Caco-2 (cell line): ENCODE results near the gene TRIM9. TPM values are rescaled to one million over a fixed set of nuclear protein-coding genes. Genes with fewer than 3 reads are reported as not detected.

Source experiments
- BruUV-seq: library from RNA; stranded (reverse); fragments of 400-500 nt; replicated peaks from 2 replicates; lab custom pipeline; 2021; lab: Mats Ljungman, UMichigan
- CTCF ChIA-PET: fragments of 300-600 bp; sonication (Branson Sonifier 250); formaldehyde crosslinking; loops from one replicate; lab custom pipeline; 2022; ENCODE audit warnings: antibody characterized with exemption; lab: Charles Lee
- POLR2A ChIA-PET: fragments of 300-600 bp; sonication (Branson Sonifier 250); formaldehyde crosslinking; loops from one replicate; lab custom pipeline; 2022; ENCODE audit warnings: antibody characterized with exemption; lab: Charles Lee
- DNase-seq, 2 experiments: peaks; one replicate each; pipeline versions ENCODE4 v3.0.0 to v3.0.0-alpha.2; 2020 to 2022
- H3K27me3 ChIP-seq: replicated peaks from 2 replicates; pipeline ENCODE4 v1.6.0; 2011; ENCODE audit warnings: low read length; ENCODE audit not compliant: control insufficient read depth, insufficient read depth
- H3K36me3 ChIP-seq: 2 replicates; pipeline ENCODE4 v1.5.1; 2011; ENCODE audit warnings: low read length; ENCODE audit not compliant: control insufficient read depth, insufficient read depth
- H3K4me1 ChIP-seq: fragments of 250-450 bp; sonication (Bioruptor Pico); 2 replicates; pipeline ENCODE4 v1.5.1; 2020; ENCODE audit warnings: mild to moderate bottlenecking
- H3K4me3 ChIP-seq: 2 replicates; pipeline ENCODE4 v1.5.1; 2011; ENCODE audit warnings: low read depth, mild to moderate bottlenecking, control low read depth, low read length
- H3K9me3 ChIP-seq: fragments of 250-450 bp; sonication (Bioruptor Pico); 2 replicates; pipeline ENCODE4 v1.5.1; 2020; ENCODE audit warnings: mild to moderate bottlenecking, moderate library complexity
- H3K27ac Mint-ChIP-seq: one replicate; pipeline ENCODE4 v1.8.0; 2022; ENCODE audit warnings: mixed read lengths; ENCODE audit not compliant: unreplicated experiment
- H3K27me3 Mint-ChIP-seq: one replicate; pipeline ENCODE4 v1.8.0; 2022; ENCODE audit warnings: mixed read lengths; ENCODE audit not compliant: insufficient read depth, unreplicated experiment
- H3K36me3 Mint-ChIP-seq: one replicate; pipeline ENCODE4 v1.8.0; 2022; ENCODE audit warnings: mild to moderate bottlenecking, mixed read lengths; ENCODE audit not compliant: insufficient read depth, unreplicated experiment
- H3K4me1 Mint-ChIP-seq: one replicate; pipeline ENCODE4 v1.8.0; 2022; ENCODE audit warnings: low read depth, mixed read lengths; ENCODE audit not compliant: unreplicated experiment
- H3K4me3 Mint-ChIP-seq: one replicate; pipeline ENCODE4 v1.8.0; 2022; ENCODE audit warnings: mild to moderate bottlenecking, moderate library complexity, mixed read lengths; ENCODE audit not compliant: unreplicated experiment
- H3K9me3 Mint-ChIP-seq: one replicate; pipeline ENCODE4 v1.8.0; 2022; ENCODE audit warnings: mixed read lengths; ENCODE audit not compliant: unreplicated experiment
- CTCF ChIP-seq, 2 experiments: fragments of 200-600 bp in 1 of 2; IDR thresholded peaks; 1 replicate in 1 of 2; 2 replicates in 1 of 2; pipeline versions ENCODE4 v1.5.1 to v1.8.0; 2011 to 2022; ENCODE audit warnings: antibody characterized with exemption in 1 of 2, control low read depth in 1 of 2, inconsistent platforms in 1 of 2, low read depth in 1 of 2, low read length in 1 of 2, mild to moderate bottlenecking in 1 of 2, moderate library complexity in 1 of 2; ENCODE audit not compliant: insufficient read depth in 1 of 2, severe bottlenecking in 1 of 2, unreplicated experiment in 1 of 2
- intact Hi-C: fragments of 100-400 bp; cut with micrococcal nuclease; formaldehyde crosslinking; loops from one replicate; pipeline ENCODE4 v1.10.0; 2022; ENCODE audit not compliant: unreplicated experiment
- total RNA-seq: library from RNA; stranded (reverse); gene quantifications from 2 replicates; pipeline ENCODE4 v1.2.3, GENCODE V29; 2022

Gene TRIM9
- total RNA-seq, 1 experiment from 2014 or later: 2.7 TPM

GRCh38 chr14:51056421-51056820 is 38.5 kb downstream of the TRIM9 start:
- BruUV-seq: no TSS peak
- no peak overlapping the region for H3K4me3 Mint-ChIP-seq
- H3K27ac Mint-ChIP-seq: no peak overlapping the region
- H3K27me3 Mint-ChIP-seq: no peaks in the 10 kb centered on the region
- no peak for DNase-seq
- Histone ChIP-seq H3K4me1 (no peaks in the 10 kb centered on the region), H3K4me3 (no peak overlapping the region), H3K9me3 (no peaks in the 10 kb centered on the region), H3K36me3 (no peaks in the 10 kb centered on the region), H3K27me3 (no peaks in the 10 kb centered on the region)
- H3K9me3 Mint-ChIP-seq: no peaks in the 10 kb centered on the region
- ChIA-PET CTCF (no interaction called here), POLR2A (no interaction called here)
- intact Hi-C loops: no loop called here
- no peak for TF ChIP-seq CTCF (IDR thresholded peaks at IDR 0.05; ENCODE audit: insufficient read depth in 1 of 2, low read depth in 1 of 2, low read length in 1 of 2, severe bottlenecking in 1 of 2, unreplicated experiment in 1 of 2)
- no peaks in the 10 kb centered on the region for H3K4me1 Mint-ChIP-seq
- no peaks in the 10 kb centered on the region for H3K36me3 Mint-ChIP-seq

GRCh38 chr14:51053157-51053556 is 41.7 kb downstream of the TRIM9 start:
- H3K36me3 Mint-ChIP-seq: no peaks in the 10 kb centered on the region
- intact Hi-C loops: no loop called here
- no peak for TF ChIP-seq CTCF (IDR thresholded peaks at IDR 0.05; ENCODE audit: insufficient read depth in 1 of 2, low read depth in 1 of 2, low read length in 1 of 2, severe bottlenecking in 1 of 2, unreplicated experiment in 1 of 2)
- ChIA-PET CTCF (no interaction called here), POLR2A (no interaction called here)
- H3K4me1 ChIP-seq: no peaks in the 10 kb centered on the region
- H3K4me3 ChIP-seq: no peak overlapping the region
- no peaks in the 10 kb centered on the region for H3K9me3 ChIP-seq
- H3K4me1 Mint-ChIP-seq: no peaks in the 10 kb centered on the region
- BruUV-seq: no TSS peak
- no peak overlapping the region for H3K4me3 Mint-ChIP-seq
- no peaks in the 10 kb centered on the region for H3K27me3 ChIP-seq
- no peak for DNase-seq
- H3K36me3 ChIP-seq: no peaks in the 10 kb centered on the region
- H3K9me3 Mint-ChIP-seq: no peaks in the 10 kb centered on the region
- H3K27me3 Mint-ChIP-seq: no peaks in the 10 kb centered on the region
- H3K27ac Mint-ChIP-seq: no peak overlapping the region

GRCh38 chr14:51044961-51045360 is 49.9 kb downstream of the TRIM9 start:
- peaks cover 7% of the 10 kb centered on the region for H3K4me1 Mint-ChIP-seq
- ChIA-PET CTCF (no interaction called here), POLR2A (no interaction called here)
- TF ChIP-seq CTCF (IDR thresholded peaks at IDR 0.05; ENCODE audit: insufficient read depth in 1 of 2, low read depth in 1 of 2, low read length in 1 of 2, severe bottlenecking in 1 of 2, unreplicated experiment in 1 of 2): no peak
- Histone ChIP-seq H3K27me3 (no peaks in the 10 kb centered on the region), H3K9me3 (no peaks in the 10 kb centered on the region), H3K36me3 (no peaks in the 10 kb centered on the region), H3K4me3 (no peak overlapping the region), H3K4me1 (peaks cover 5% of the 10 kb centered on the region; the same call in 1 of the 2 replicates)
- H3K9me3 Mint-ChIP-seq: no peaks in the 10 kb centered on the region
- intact Hi-C loops: no loop called here
- DNase-seq: no peak
- H3K4me3 Mint-ChIP-seq: no peak overlapping the region
- H3K36me3 Mint-ChIP-seq: no peaks in the 10 kb centered on the region
- no peak overlapping the region for H3K27ac Mint-ChIP-seq
- BruUV-seq: no TSS peak
- no peaks in the 10 kb centered on the region for H3K27me3 Mint-ChIP-seq
